Breast epithelium (tissue), 3 donors: Measurements from ENCODE around the gene LEKR1.

Source experiments
- POLR2A ChIP-seq: fragments of 450-650 bp; IDR thresholded peaks from one replicate; pipeline ENCODE4 v1.6.1; 2016; ENCODE audit warnings: antibody characterized with exemption, mild to moderate bottlenecking, moderate library complexity
- POLR2AphosphoS5 ChIP-seq, 3 donors: sonication (generic); formaldehyde crosslinking; IDR thresholded peaks; one replicate each; pipeline ENCODE4 v1.6.1; 2017; ENCODE audit warnings: antibody characterized with exemption in 3 of 3

DNA sequence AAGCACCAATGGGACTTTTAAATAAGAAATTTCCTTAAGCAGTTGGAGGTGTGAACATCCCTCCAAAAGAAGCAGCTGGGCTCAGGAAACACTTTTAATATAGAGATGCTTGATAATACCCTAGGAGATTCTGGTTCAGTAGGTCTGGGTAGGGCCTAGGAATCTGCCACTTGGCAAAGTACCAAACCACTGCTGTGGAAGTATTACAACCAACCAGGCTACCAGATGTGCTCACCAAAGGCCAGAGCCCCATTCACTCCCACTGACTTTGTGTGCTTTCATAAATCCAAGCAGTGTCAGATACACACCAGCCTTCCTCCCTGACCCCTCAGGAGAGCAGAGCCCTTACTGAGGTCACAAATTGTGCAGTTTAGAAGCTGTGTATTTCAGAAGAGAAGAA, 171.2 kb downstream of the LEKR1 start:
- TF ChIP-seq POLR2A (no peak), POLR2AphosphoS5 (IDR thresholded peaks at IDR 0.05) (no peak)
